ENCODE measurements around the gene MICAL3. TPM values are rescaled to one million over a fixed set of nuclear protein-coding genes. Genes with fewer than 3 reads are reported as not detected.

MICAL3 gene
- total and polyA plus RNA-seq, 2 of the 8 experiments (the other 6 are each of a cell fraction or from before 2014, with no cell fraction given) = 8.3 to 41.8 TPM

DNA sequence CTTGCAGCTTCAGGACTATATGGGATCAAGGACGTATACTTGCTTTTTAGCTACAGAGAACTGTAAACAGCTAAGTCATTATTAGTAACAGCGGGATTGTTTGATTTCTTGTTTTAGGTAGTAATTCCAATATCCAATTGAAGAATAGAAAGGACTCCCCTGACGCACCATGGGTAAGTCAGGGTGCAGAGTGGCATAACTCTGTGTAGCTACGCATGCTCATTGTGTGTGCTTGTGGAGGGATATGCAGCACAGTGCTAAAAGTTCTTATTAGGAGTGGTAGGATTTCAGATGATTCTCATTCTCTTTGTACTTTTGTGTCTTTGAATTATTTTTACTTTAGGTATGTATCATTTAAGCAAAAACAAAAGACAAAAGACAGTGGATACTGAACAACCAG lies 45.7 kb upstream of the MICAL3 start:
- 94% methylated on average over 4 of the region's 4 CpGs; no CpG with 5 or more reads in 1 of the 2 experiments for WGBS, 2 experiments (ENCODE audit: extremely low coverage in 1 of 2, insufficient coverage in 1 of 2, insufficient read length in 1 of 2, insufficient replicate concordance in 2 of 2, low coverage in 1 of 2, low lambda C conversion rate in 2 of 2, missing lambda C conversion rate in 1 of 2)
- Histone ChIP-seq H2BK15ac (ENCODE audit: low read length) (no peak overlapping the region), H3K79me2 (ENCODE audit: control insufficient read depth in 1 of 2, insufficient read depth in 2 of 2, low read length in 2 of 2) (no peaks in the 10 kb centered on the region), H3K14ac (ENCODE audit: insufficient read length) (no peak overlapping the region), H3K4me1 (replicated peaks in 1 of 4; ENCODE audit: control insufficient read depth in 3 of 4, insufficient read depth in 4 of 4, low read length in 3 of 4) (no peaks in the 10 kb centered on the region), H3K9ac (replicated peaks in 1 of 4; ENCODE audit: extremely low read depth in 1 of 4, low read depth in 3 of 4, low read length in 3 of 4) (no peak overlapping the region), H2BK12ac (ENCODE audit: low read depth, low read length) (no peak overlapping the region), H3K4ac (replicated peaks; ENCODE audit: insufficient read length, low read depth, low read length) (no peak overlapping the region), H3K23me2 (ENCODE audit: low read depth, low read length) (no peaks in the 10 kb centered on the region), H4K8ac (ENCODE audit: extremely low read depth, insufficient read depth, low read length) (no peak overlapping the region), H3K79me1 (ENCODE audit: low read depth, low read length) (no peaks in the 10 kb centered on the region), H2AK5ac (ENCODE audit: low read depth, low read length) (no peak overlapping the region), H3K4me3 (ENCODE audit: extremely low read depth in 1 of 4, insufficient read depth in 2 of 4, low read depth in 3 of 4, low read length in 4 of 4) (no peak overlapping the region), H3K27me3 (replicated peaks in 1 of 4; ENCODE audit: control insufficient read depth in 3 of 4, extremely low read depth in 1 of 4, insufficient read depth in 3 of 4, low read length in 3 of 4) (peaks cover 0 to 2% (median 0%) of the 10 kb centered on the region in 4 experiments; a peak in 2 of 7 replicates), H3K9me3 (ENCODE audit: insufficient read depth in 2 of 2, low read depth in 1 of 2, low read length in 1 of 2) (no peaks in the 10 kb centered on the region), H4K20me1 (replicated peaks in 1 of 2; ENCODE audit: control insufficient read depth in 1 of 2, insufficient read depth in 2 of 2, low read length in 2 of 2) (no peaks in the 10 kb centered on the region), H2BK120ac (replicated peaks; ENCODE audit: low read depth, low read length) (no peak overlapping the region), H2BK5ac (ENCODE audit: low read depth, low read length) (no peak overlapping the region), H3K36me3 (ENCODE audit: control insufficient read depth in 2 of 4, insufficient read depth in 4 of 4, low read length in 3 of 4) (no peaks in the 10 kb centered on the region), H4K5ac (ENCODE audit: insufficient read length, low read depth, low read length) (no peak overlapping the region), H3K56ac (replicated peaks; ENCODE audit: insufficient read length, low read depth, low read length) (no peak overlapping the region), H3K23ac (ENCODE audit: insufficient read length) (no peak overlapping the region), H4K91ac (replicated peaks; ENCODE audit: insufficient read length, low read length) (no peak overlapping the region), H3K18ac (ENCODE audit: extremely low read depth, low read length) (no peak overlapping the region), H2AFZ (ENCODE audit: low read length) (no peak overlapping the region), H2BK20ac (ENCODE audit: low read length) (no peak overlapping the region), H3K4me2 (ENCODE audit: insufficient read depth in 1 of 2, low read depth in 2 of 2, low read length in 2 of 2) (no peak overlapping the region), H3K27ac (ENCODE audit: low read depth, low read length) (no peak overlapping the region)
- TF ChIP-seq CHD2 (IDR thresholded peaks at IDR 0.05; ENCODE audit: low read length) (no peak), RNF2 (IDR thresholded peaks at IDR 0.05; ENCODE audit: borderline replicate concordance, low read depth, low read length, missing control alignments, poor library complexity, severe bottlenecking) (no peak), POLR2AphosphoS5 (IDR thresholded peaks at IDR 0.05; ENCODE audit: low read depth, low read length) (no peak), FOSL1 (IDR thresholded peaks at IDR 0.05; ENCODE audit: insufficient read depth, low read depth, low read length) (no peak), ASH2L (IDR thresholded peaks at IDR 0.05; ENCODE audit: low read length) (no peak), SAP30 (IDR thresholded peaks at IDR 0.05; ENCODE audit: insufficient read depth, insufficient replicate concordance, low read length) (no peak), CBX5 (IDR thresholded peaks at IDR 0.05; ENCODE audit: low read depth, low read length) (no peak), HDAC6 (IDR thresholded peaks at IDR 0.05; ENCODE audit: low read depth, low read length) (no peak), POLR2A (IDR thresholded peaks at IDR 0.05; ENCODE audit: control extremely low read depth in 1 of 2, low read depth in 2 of 2, low read length in 2 of 2) (no peak)
- TF ChIP-seq, protein P1, sequence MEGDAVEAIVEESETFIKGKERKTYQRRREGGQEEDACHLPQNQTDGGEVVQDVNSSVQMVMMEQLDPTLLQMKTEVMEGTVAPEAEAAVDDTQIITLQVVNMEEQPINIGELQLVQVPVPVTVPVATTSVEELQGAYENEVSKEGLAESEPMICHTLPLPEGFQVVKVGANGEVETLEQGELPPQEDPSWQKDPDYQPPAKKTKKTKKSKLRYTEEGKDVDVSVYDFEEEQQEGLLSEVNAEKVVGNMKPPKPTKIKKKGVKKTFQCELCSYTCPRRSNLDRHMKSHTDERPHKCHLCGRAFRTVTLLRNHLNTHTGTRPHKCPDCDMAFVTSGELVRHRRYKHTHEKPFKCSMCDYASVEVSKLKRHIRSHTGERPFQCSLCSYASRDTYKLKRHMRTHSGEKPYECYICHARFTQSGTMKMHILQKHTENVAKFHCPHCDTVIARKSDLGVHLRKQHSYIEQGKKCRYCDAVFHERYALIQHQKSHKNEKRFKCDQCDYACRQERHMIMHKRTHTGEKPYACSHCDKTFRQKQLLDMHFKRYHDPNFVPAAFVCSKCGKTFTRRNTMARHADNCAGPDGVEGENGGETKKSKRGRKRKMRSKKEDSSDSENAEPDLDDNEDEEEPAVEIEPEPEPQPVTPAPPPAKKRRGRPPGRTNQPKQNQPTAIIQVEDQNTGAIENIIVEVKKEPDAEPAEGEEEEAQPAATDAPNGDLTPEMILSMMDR (IDR thresholded peaks at IDR 0.05; ENCODE audit: control extremely low read depth in 1 of 3, insufficient read depth in 1 of 3, low read depth in 1 of 3, low read length in 3 of 3) = no peak
- ChIA-PET POLR2A (ENCODE audit: partially characterized antibody) (no interaction called here), CTCF (ENCODE audit: partially characterized antibody) (interaction anchor here (0.8 to 11.5 kb wide), 5 partner anchors 8 to 237 kb away, joined by 3 to 163 read pairs (median 5); partner anchors contain the start of gene PEX26)
- FAIRE-seq (no peak), DNase-seq (ENCODE audit: low read depth in 1 of 2, low spot score in 2 of 2) (no peak)
